WERI-Rb-1 (cell line): ENCODE measurements around the gene LMO7.
"Not testable (repeated sequence)": the region's sequence is repeated elsewhere in the genome, so short reads cannot be mapped to it uniquely, and the experiment has no call there.

Source experiments
- DNase-seq: peaks from one replicate; pipeline ENCODE4 v3.0.0-alpha.2; 2020
- H3K27ac ChIP-seq: fragments of 250-450 bp; sonication (Bioruptor Pico); 2 replicates; pipeline ENCODE4 v1.5.1; 2020; ENCODE audit warnings: mild to moderate bottlenecking, moderate library complexity
- H3K27me3 ChIP-seq: fragments of 250-450 bp; sonication (Bioruptor Pico); 2 replicates; pipeline ENCODE4 v1.5.1; 2021; ENCODE audit warnings: mild to moderate bottlenecking, low read depth, moderate library complexity; ENCODE audit not compliant: insufficient read depth, severe bottlenecking
- H3K36me3 ChIP-seq: fragments of 250-450 bp; sonication (Bioruptor Pico); 2 replicates; pipeline ENCODE4 v1.5.1; 2020; ENCODE audit warnings: mild to moderate bottlenecking, moderate library complexity
- H3K4me3 ChIP-seq: 2 replicates; pipeline ENCODE4 v1.5.1; 2011; ENCODE audit warnings: low read depth, mild to moderate bottlenecking, control low read depth, low read length
- H3K9me3 ChIP-seq: fragments of 250-450 bp; sonication (Bioruptor Pico); 2 replicates; pipeline ENCODE4 v1.5.1; 2021; ENCODE audit warnings: mild to moderate bottlenecking, moderate library complexity; ENCODE audit not compliant: severe bottlenecking
- CTCF ChIP-seq: IDR thresholded peaks from 2 replicates; pipeline ENCODE4 v1.5.1; 2011; ENCODE audit warnings: low read depth, mild to moderate bottlenecking, control low read depth, inconsistent platforms, low read length

LMO7 gene

GRCh38 chr13:75789451-75790197 lies 153.5 kb downstream of the LMO7 start:
- Histone ChIP-seq H3K27me3 (no peaks in the 10 kb centered on the region), H3K27ac (no peak overlapping the region), H3K9me3 (no peaks in the 10 kb centered on the region), H3K36me3 (no peaks in the 10 kb centered on the region), H3K4me3 (no peak overlapping the region)
- DNase-seq = no peak
- no peak for TF ChIP-seq CTCF

GRCh38 chr13:75790198-75790970 lies 154.3 kb downstream of the LMO7 start:
- DNase-seq = no peak
- no peaks in the 10 kb centered on the region for H3K27me3 ChIP-seq
- no peak for TF ChIP-seq CTCF
- no peak overlapping the region for H3K4me3 ChIP-seq
- no peaks in the 10 kb centered on the region for H3K36me3 ChIP-seq
- H3K27ac ChIP-seq = no peak overlapping the region
- H3K9me3 ChIP-seq = no peaks in the 10 kb centered on the region

- DNase-seq = no peak
- Histone ChIP-seq H3K4me3 (no peak overlapping the region), H3K36me3 (no peaks in the 10 kb centered on the region), H3K9me3 (no peaks in the 10 kb centered on the region), H3K27ac (no peak overlapping the region), H3K27me3 (no peaks in the 10 kb centered on the region)
- no peak for TF ChIP-seq CTCF
These were observed 156.5 kb downstream of the LMO7 start for GRCh38 chr13:75792526-75793187.

GRCh38 chr13:75793188-75793567 lies 157.0 kb downstream of the LMO7 start:
- not testable (repeated sequence) for DNase-seq, H3K36me3 ChIP-seq, H3K4me3 ChIP-seq, H3K9me3 ChIP-seq, H3K27ac ChIP-seq, H3K27me3 ChIP-seq

- Histone ChIP-seq H3K4me3 (no peak overlapping the region), H3K27ac (no peak overlapping the region), H3K9me3 (no peaks in the 10 kb centered on the region), H3K36me3 (no peaks in the 10 kb centered on the region), H3K27me3 (no peaks in the 10 kb centered on the region)
- DNase-seq = no peak
- no peak for TF ChIP-seq CTCF
These were observed 158.5 kb downstream of the LMO7 start for GRCh38 chr13:75794663-75795062.

GRCh38 chr13:75795274-75795673 lies 159.1 kb downstream of the LMO7 start:
- Histone ChIP-seq H3K9me3 (no peaks in the 10 kb centered on the region), H3K27ac (no peak overlapping the region), H3K27me3 (no peaks in the 10 kb centered on the region), H3K36me3 (no peaks in the 10 kb centered on the region), H3K4me3 (no peak overlapping the region)
- no peak for TF ChIP-seq CTCF
- DNase-seq = no peak
